ENCODE results near the gene ARHGDIA.

ARHGDIA gene

GRCh38 chr17:81885869-81886548, 14.9 kb upstream of the ARHGDIA start:
- no peak for FAIRE-seq

GRCh38 chr17:81885454-81885853, 14.3 kb upstream of the ARHGDIA start:
- FAIRE-seq, result no peak

- FAIRE-seq, result no peak
These were observed 13.8 kb upstream of the ARHGDIA start for GRCh38 chr17:81884968-81885367.

- FAIRE-seq, result no peak
These were observed 13.4 kb upstream of the ARHGDIA start for GRCh38 chr17:81884520-81884919.

GRCh38 chr17:81879121-81879520, 8.0 kb upstream of the ARHGDIA start:
- no peak for FAIRE-seq

GRCh38 chr17:81878294-81878693, 7.2 kb upstream of the ARHGDIA start:
- FAIRE-seq, result no peak

- FAIRE-seq, result no peak
These were observed 6.4 kb upstream of the ARHGDIA start for GRCh38 chr17:81877569-81877968.

- FAIRE-seq, result no peak
These were observed 472 bp upstream of the ARHGDIA start for GRCh38 chr17:81871387-81872230.

- no peak for FAIRE-seq
These were observed 781 bp downstream of the ARHGDIA start for GRCh38 chr17:81870131-81870980.

GRCh38 chr17:81869221-81870130, 1.7 kb downstream of the ARHGDIA start:
- FAIRE-seq, result no peak

GRCh38 chr17:81868674-81869220, 2.4 kb downstream of the ARHGDIA start:
- FAIRE-seq, result no peak

- no peak for FAIRE-seq
These were observed 3.0 kb downstream of the ARHGDIA start for GRCh38 chr17:81867991-81868673.

GRCh38 chr17:81867170-81867990, 3.8 kb downstream of the ARHGDIA start:
- FAIRE-seq, result no peak

GRCh38 chr17:81866440-81867169, 4.5 kb downstream of the ARHGDIA start:
- FAIRE-seq, result no peak

GRCh38 chr17:81865733-81866439, 5.3 kb downstream of the ARHGDIA start:
- FAIRE-seq, result no peak

- FAIRE-seq, result no peak
These were observed 5.8 kb downstream of the ARHGDIA start for GRCh38 chr17:81865358-81865732.

GRCh38 chr17:81863833-81864768, 7.0 kb downstream of the ARHGDIA start:
- no peak for FAIRE-seq

- FAIRE-seq, result no peak
These were observed 7.9 kb downstream of the ARHGDIA start for GRCh38 chr17:81863123-81863675.
